ENCODE results near the gene TET1.
"Not testable (repeated sequence)": the region's sequence is repeated elsewhere in the genome, so short reads cannot be mapped to it uniquely, and the experiment has no call there.

TET1 gene

GRCh38 chr10:68584187-68584586, 24.1 kb downstream of the TET1 start:
- H3K36me3 Mint-ChIP-seq; H3K27ac Mint-ChIP-seq; H3K27me3 Mint-ChIP-seq; H3K4me1 Mint-ChIP-seq; ATAC-seq (replicated peaks); H3K4me3 Mint-ChIP-seq; DNase-seq; H3K9me3 Mint-ChIP-seq: not testable (repeated sequence)

GRCh38 chr10:68586606-68587305, 26.6 kb downstream of the TET1 start:
- Mint-ChIP-seq H3K4me3 (no peak overlapping the region), H3K36me3 (no peaks in the 10 kb centered on the region), H3K27me3 (peaks cover 0 to 19% of the 10 kb centered on the region in 2 donors), H3K4me1 (no peaks in the 10 kb centered on the region), H3K9me3 (no peaks in the 10 kb centered on the region), H3K27ac (no peak overlapping the region)
- ATAC-seq (replicated peaks), result no peak
- DNase-seq, result no peak

GRCh38 chr10:68594405-68594804, 34.3 kb downstream of the TET1 start:
- DNase-seq, result no peak
- H3K4me3 Mint-ChIP-seq, result no peak overlapping the region
- H3K27me3 Mint-ChIP-seq, result peaks cover 0 to 14% of the 10 kb centered on the region in 2 donors
- peaks cover 0 to 2% of the 10 kb centered on the region in 2 donors for H3K4me1 Mint-ChIP-seq
- no peaks in the 10 kb centered on the region for H3K36me3 Mint-ChIP-seq
- H3K27ac Mint-ChIP-seq, result no peak overlapping the region
- no peaks in the 10 kb centered on the region for H3K9me3 Mint-ChIP-seq
- ATAC-seq (replicated peaks), result no peak

- no peak overlapping the region for H3K4me3 Mint-ChIP-seq
- DNase-seq, result no peak
- H3K4me1 Mint-ChIP-seq, result peaks cover 5 to 14% of the 10 kb centered on the region in 2 donors
- peaks cover 0 to 8% of the 10 kb centered on the region in 2 donors for H3K27me3 Mint-ChIP-seq
- no peak overlapping the region for H3K27ac Mint-ChIP-seq
- no peaks in the 10 kb centered on the region for H3K36me3 Mint-ChIP-seq
- no peak for ATAC-seq (replicated peaks)
- no peaks in the 10 kb centered on the region for H3K9me3 Mint-ChIP-seq
These were observed 35.4 kb downstream of the TET1 start for GRCh38 chr10:68595513-68595912.

- no peaks in the 10 kb centered on the region for H3K27me3 Mint-ChIP-seq
- peaks cover 11 to 22% of the 10 kb centered on the region in 2 donors for H3K4me1 Mint-ChIP-seq
- H3K36me3 Mint-ChIP-seq, result no peaks in the 10 kb centered on the region
- H3K4me3 Mint-ChIP-seq, result no peak overlapping the region
- DNase-seq (no peak), ATAC-seq (replicated peaks) (no peak)
- H3K27ac Mint-ChIP-seq, result no peak overlapping the region
- H3K9me3 Mint-ChIP-seq, result no peaks in the 10 kb centered on the region
These were observed 37.3 kb downstream of the TET1 start for GRCh38 chr10:68597407-68597806.

GRCh38 chr10:68598978-68599770, 39.0 kb downstream of the TET1 start:
- H3K4me1 Mint-ChIP-seq, result peaks cover 11 to 22% of the 10 kb centered on the region in 2 donors
- H3K27me3 Mint-ChIP-seq, result no peaks in the 10 kb centered on the region
- DNase-seq (no peak), ATAC-seq (replicated peaks) (no peak)
- no peaks in the 10 kb centered on the region for H3K9me3 Mint-ChIP-seq
- peak overlapping the region; percentile 39 to 62 for H3K4me3 Mint-ChIP-seq
- H3K36me3 Mint-ChIP-seq, result no peaks in the 10 kb centered on the region
- H3K27ac Mint-ChIP-seq, result no peak overlapping the region

- Mint-ChIP-seq H3K36me3 (no peaks in the 10 kb centered on the region), H3K9me3 (no peaks in the 10 kb centered on the region), H3K27me3 (no peaks in the 10 kb centered on the region), H3K4me1 (peaks cover 11 to 22% of the 10 kb centered on the region in 2 donors), H3K4me3 (peak overlapping the region; percentile 90), H3K27ac (no peak overlapping the region)
- ATAC-seq (replicated peaks), result no peak
- DNase-seq, result no peak
These were observed 39.6 kb downstream of the TET1 start for GRCh38 chr10:68599771-68600040.

GRCh38 chr10:68600041-68600778, 40.1 kb downstream of the TET1 start:
- H3K27me3 Mint-ChIP-seq, result no peaks in the 10 kb centered on the region
- H3K4me1 Mint-ChIP-seq, result peaks cover 11 to 22% of the 10 kb centered on the region in 2 donors
- ATAC-seq (replicated peaks), result peak; percentile 91 to 92
- no peaks in the 10 kb centered on the region for H3K9me3 Mint-ChIP-seq
- peak overlapping the region; percentile 76 for H3K27ac Mint-ChIP-seq
- H3K4me3 Mint-ChIP-seq, result peak overlapping the region; percentile 90
- DNase-seq, result peak; percentile 32
- H3K36me3 Mint-ChIP-seq, result no peaks in the 10 kb centered on the region

- no peaks in the 10 kb centered on the region for H3K36me3 Mint-ChIP-seq
- H3K27me3 Mint-ChIP-seq, result no peaks in the 10 kb centered on the region
- DNase-seq (no peak), ATAC-seq (replicated peaks) (no peak)
- H3K4me3 Mint-ChIP-seq, result no peak overlapping the region
- H3K4me1 Mint-ChIP-seq, result peaks cover 11 to 22% of the 10 kb centered on the region in 2 donors
- no peak overlapping the region for H3K27ac Mint-ChIP-seq
- no peaks in the 10 kb centered on the region for H3K9me3 Mint-ChIP-seq
These were observed 41.5 kb downstream of the TET1 start for GRCh38 chr10:68601501-68602265.

- ATAC-seq (replicated peaks), result no peak
- Mint-ChIP-seq H3K27ac (no peak overlapping the region), H3K27me3 (no peaks in the 10 kb centered on the region), H3K4me1 (peaks cover 11 to 22% of the 10 kb centered on the region in 2 donors), H3K9me3 (no peaks in the 10 kb centered on the region), H3K36me3 (no peaks in the 10 kb centered on the region), H3K4me3 (no peak overlapping the region)
- DNase-seq, result no peak
These were observed 42.3 kb downstream of the TET1 start for GRCh38 chr10:68602434-68602833.

GRCh38 chr10:68603766-68604165, 43.6 kb downstream of the TET1 start:
- ATAC-seq (replicated peaks) (no peak), DNase-seq (no peak)
- no peak overlapping the region for H3K4me3 Mint-ChIP-seq
- H3K36me3 Mint-ChIP-seq, result no peaks in the 10 kb centered on the region
- peaks cover 11 to 22% of the 10 kb centered on the region in 2 donors for H3K4me1 Mint-ChIP-seq
- no peaks in the 10 kb centered on the region for H3K27me3 Mint-ChIP-seq
- no peaks in the 10 kb centered on the region for H3K9me3 Mint-ChIP-seq
- no peak overlapping the region for H3K27ac Mint-ChIP-seq

GRCh38 chr10:68604441-68604840, 44.3 kb downstream of the TET1 start:
- H3K9me3 Mint-ChIP-seq, result no peaks in the 10 kb centered on the region
- peaks cover 11 to 19% of the 10 kb centered on the region in 2 donors for H3K4me1 Mint-ChIP-seq
- H3K36me3 Mint-ChIP-seq, result no peaks in the 10 kb centered on the region
- no peak for DNase-seq
- H3K4me3 Mint-ChIP-seq, result no peak overlapping the region
- ATAC-seq (replicated peaks), result no peak
- no peak overlapping the region for H3K27ac Mint-ChIP-seq
- H3K27me3 Mint-ChIP-seq, result no peaks in the 10 kb centered on the region

- Mint-ChIP-seq H3K27me3 (no peaks in the 10 kb centered on the region), H3K4me1 (peaks cover 0 to 2% of the 10 kb centered on the region in 2 donors), H3K27ac (no peak overlapping the region), H3K4me3 (no peak overlapping the region), H3K36me3 (no peaks in the 10 kb centered on the region), H3K9me3 (no peaks in the 10 kb centered on the region)
- DNase-seq (no peak), ATAC-seq (replicated peaks) (no peak)
These were observed 46.8 kb downstream of the TET1 start for GRCh38 chr10:68606918-68607317.

GRCh38 chr10:68610023-68610422, 49.9 kb downstream of the TET1 start:
- not testable (repeated sequence) for DNase-seq; H3K27me3 Mint-ChIP-seq; H3K4me3 Mint-ChIP-seq; H3K4me1 Mint-ChIP-seq; H3K27ac Mint-ChIP-seq; H3K36me3 Mint-ChIP-seq; H3K9me3 Mint-ChIP-seq; ATAC-seq (replicated peaks)

Data from stimulated activated naive B cell treated with anti-CD40 and anti-IgM and Interleukin-4, amounts not matched to agents 10 μg/mL and 1 μg/mL and 100 μg/mL, for 72 hours (primary cell).